Liver (tissue), 9 donors: Measurements from ENCODE around the gene NAA35. TPM values are rescaled to one million over a fixed set of nuclear protein-coding genes. Genes with fewer than 3 reads are reported as not detected.

Experiments used
- DNase-seq: peaks from one replicate; pipeline ENCODE4 v3.0.0-alpha.2; 2017; ENCODE audit warnings: low spot score
- H3K27ac ChIP-seq, 2 donors: one replicate each; pipeline ENCODE4 v1.7.0; 2013; ENCODE audit warnings: inconsistent platforms in 2 of 2, low read length in 2 of 2, control low read depth in 1 of 2, low read depth in 1 of 2, mild to moderate bottlenecking in 1 of 2
- H3K27me3 ChIP-seq, 4 donors: one replicate each; pipeline versions ENCODE4 v1.6.1 to v1.7.0; 2013; ENCODE audit warnings: low read length in 3 of 4, inconsistent platforms in 1 of 4, mild to moderate bottlenecking in 1 of 4, moderate library complexity in 1 of 4; ENCODE audit not compliant: control insufficient read depth in 4 of 4, insufficient read depth in 4 of 4
- H3K36me3 ChIP-seq, 4 donors: one replicate each; pipeline versions ENCODE4 v1.6.1 to v1.7.0; 2013; ENCODE audit warnings: low read length in 3 of 4, mild to moderate bottlenecking in 3 of 4, low read depth in 1 of 4, moderate library complexity in 1 of 4; ENCODE audit not compliant: control insufficient read depth in 4 of 4, insufficient read depth in 3 of 4
- H3K4me1 ChIP-seq, 4 donors: one replicate each; pipeline versions ENCODE4 v1.6.1 to v1.7.0; 2013; ENCODE audit warnings: low read length in 3 of 4, mild to moderate bottlenecking in 3 of 4, moderate library complexity in 1 of 4; ENCODE audit not compliant: control insufficient read depth in 4 of 4, insufficient read depth in 4 of 4
- H3K4me3 ChIP-seq, 3 donors: one replicate each; pipeline versions ENCODE4 v1.6.1 to v1.7.0; 2013; ENCODE audit warnings: low read length in 3 of 3, control low read depth in 1 of 3, low read depth in 1 of 3, mild to moderate bottlenecking in 1 of 3
- H3K9ac ChIP-seq, 2 donors: one replicate each; pipeline ENCODE4 v1.7.0; 2013; ENCODE audit warnings: low read length in 2 of 2, mild to moderate bottlenecking in 2 of 2, moderate library complexity in 2 of 2, control low read depth in 1 of 2, low read depth in 1 of 2
- H3K9me3 ChIP-seq, 4 donors: one replicate each; pipeline versions ENCODE4 v1.6.1 to v1.7.0; 2013; ENCODE audit warnings: low read length in 3 of 4; ENCODE audit not compliant: control insufficient read depth in 4 of 4
- ATF3 ChIP-seq: IDR thresholded peaks from 2 replicates; pipeline ENCODE4 v1.6.1; 2016; ENCODE audit warnings: antibody characterized with exemption
- EGR1 ChIP-seq, 2 donors: IDR thresholded peaks; 2 replicates each; pipeline ENCODE4 v1.6.1; 2016 to 2018; ENCODE audit warnings: antibody characterized with exemption in 2 of 2, low read depth in 2 of 2
- FOXA1 ChIP-seq: IDR thresholded peaks from 2 replicates; pipeline ENCODE4 v1.6.1; 2016; ENCODE audit warnings: antibody characterized with exemption
- FOXA2 ChIP-seq: IDR thresholded peaks from 2 replicates; pipeline ENCODE4 v1.6.1; 2016; ENCODE audit warnings: antibody characterized with exemption
- GABPA ChIP-seq, 2 donors: IDR thresholded peaks in 1 of 2; conservative IDR thresholded peaks in 1 of 2; 2 replicates each; pipeline ENCODE4 v1.6.1; 2016; ENCODE audit warnings: antibody characterized with exemption in 2 of 2, mild to moderate bottlenecking in 1 of 2, moderate library complexity in 1 of 2
- HNF4A ChIP-seq, 2 donors: conservative IDR thresholded peaks; 2 replicates each; pipeline ENCODE4 v1.6.1; 2016; ENCODE audit warnings: antibody characterized with exemption in 2 of 2, mild to moderate bottlenecking in 2 of 2
- HNF4G ChIP-seq: IDR thresholded peaks from 2 replicates; pipeline ENCODE4 v1.6.1; 2016; ENCODE audit warnings: antibody characterized with exemption
- JUND ChIP-seq, 2 donors: IDR thresholded peaks; 2 replicates each; pipeline ENCODE4 v1.6.1; 2016; ENCODE audit warnings: antibody characterized with exemption in 2 of 2
- MAX ChIP-seq: IDR thresholded peaks from 2 replicates; pipeline ENCODE4 v1.6.1; 2016; ENCODE audit warnings: antibody characterized with exemption
- NR2F2 ChIP-seq: IDR thresholded peaks from 2 replicates; pipeline ENCODE4 v1.6.1; 2016; ENCODE audit warnings: antibody characterized with exemption
- RAD21 ChIP-seq, 2 donors: IDR thresholded peaks; 2 replicates each; pipeline ENCODE4 v1.6.1; 2016; ENCODE audit warnings: antibody characterized with exemption in 2 of 2, mild to moderate bottlenecking in 2 of 2
- REST ChIP-seq: IDR thresholded peaks from 2 replicates; pipeline ENCODE4 v1.6.1; 2016; ENCODE audit warnings: antibody characterized with exemption, mild to moderate bottlenecking
- RXRA ChIP-seq, 2 donors: IDR thresholded peaks; 2 replicates each; pipeline ENCODE4 v1.6.1; 2017 to 2018; ENCODE audit warnings: antibody characterized with exemption in 2 of 2, mild to moderate bottlenecking in 1 of 2
- SP1 ChIP-seq: IDR thresholded peaks from 2 replicates; pipeline ENCODE4 v1.6.1; 2018; ENCODE audit warnings: antibody characterized with exemption, mild to moderate bottlenecking
- TAF1 ChIP-seq: conservative IDR thresholded peaks from 2 replicates; pipeline ENCODE4 v1.6.1; 2016; ENCODE audit warnings: antibody characterized with exemption, mild to moderate bottlenecking
- ZBTB33 ChIP-seq: IDR thresholded peaks from 2 replicates; pipeline ENCODE4 v1.6.1; 2016; ENCODE audit warnings: antibody characterized with exemption
- WGBS: extraction: QIAGEN DNeasy Blood & Tissue Kit; methylation state at CpG from one replicate; pipeline ENCODE4 v1.1.7; 2013; 5-methylcytosine and 5-hydroxymethylcytosine counted together
- polyA plus RNA-seq, 2 donors: library from polyadenylated mRNA; stranded (reverse) in 1 of 2; unstranded in 1 of 2; fragments of 200-250 nt in 1 of 2; fragments of >200 nt in 1 of 2; fragmentation: Nextera tagmentation in 1 of 2; extraction: Ambion mirVana in 1 of 2; gene quantifications; one replicate each; pipeline versions ENCODE4 v1.2.1 to v1.2.3, GENCODE V29; 2013 to 2015
- total RNA-seq, 2 donors: library from RNA; depleted of rRNA; stranded (reverse); fragments of >200 nt; gene quantifications; one replicate each; pipeline ENCODE4 v1.2.3, GENCODE V29; 2014
- TF ChIP-seq, protein P1 (sequence below): fragments of 150-350 bp; IDR thresholded peaks from 2 replicates; pipeline ENCODE4 v1.5.1; 2017; ENCODE audit warnings: improper control_type of control experiment, low read depth, low read length; ENCODE audit not compliant: missing input control
- donor health status: healthy.
- donor health status: healthy.
- donor health status: healthy.
- donor health status: healthy.
- donor health status: healthy.

NAA35 gene
- total and polyA plus RNA-seq, 4 donors = 5.2 to 14.8 (median 9.2) TPM

GRCh38 chr9:85995097-85995496 lies 54.2 kb downstream of the NAA35 start:
- TF ChIP-seq HNF4G (no peak), REST (no peak), EGR1 (IDR thresholded peaks at IDR 0.05; ENCODE audit: low read depth in 2 of 2) (no peak), ZBTB33 (no peak), RXRA (IDR thresholded peaks at IDR 0.05) (no peak), RAD21 (IDR thresholded peaks at IDR 0.05) (no peak), TAF1 (no peak), MAX (no peak), ATF3 (no peak), NR2F2 (no peak), GABPA (IDR thresholded peaks at IDR 0.05 in 1 of 2, conservative IDR thresholded peaks at IDR 0.05 in 1 of 2) (no peak), JUND (IDR thresholded peaks at IDR 0.05) (no peak), FOXA1 (no peak), FOXA2 (no peak), SP1 (no peak), HNF4A (conservative IDR thresholded peaks at IDR 0.05) (no peak)
- TF ChIP-seq, protein P1, sequence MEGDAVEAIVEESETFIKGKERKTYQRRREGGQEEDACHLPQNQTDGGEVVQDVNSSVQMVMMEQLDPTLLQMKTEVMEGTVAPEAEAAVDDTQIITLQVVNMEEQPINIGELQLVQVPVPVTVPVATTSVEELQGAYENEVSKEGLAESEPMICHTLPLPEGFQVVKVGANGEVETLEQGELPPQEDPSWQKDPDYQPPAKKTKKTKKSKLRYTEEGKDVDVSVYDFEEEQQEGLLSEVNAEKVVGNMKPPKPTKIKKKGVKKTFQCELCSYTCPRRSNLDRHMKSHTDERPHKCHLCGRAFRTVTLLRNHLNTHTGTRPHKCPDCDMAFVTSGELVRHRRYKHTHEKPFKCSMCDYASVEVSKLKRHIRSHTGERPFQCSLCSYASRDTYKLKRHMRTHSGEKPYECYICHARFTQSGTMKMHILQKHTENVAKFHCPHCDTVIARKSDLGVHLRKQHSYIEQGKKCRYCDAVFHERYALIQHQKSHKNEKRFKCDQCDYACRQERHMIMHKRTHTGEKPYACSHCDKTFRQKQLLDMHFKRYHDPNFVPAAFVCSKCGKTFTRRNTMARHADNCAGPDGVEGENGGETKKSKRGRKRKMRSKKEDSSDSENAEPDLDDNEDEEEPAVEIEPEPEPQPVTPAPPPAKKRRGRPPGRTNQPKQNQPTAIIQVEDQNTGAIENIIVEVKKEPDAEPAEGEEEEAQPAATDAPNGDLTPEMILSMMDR = no peak
- no peaks in the 10 kb centered on the region for H3K9me3 ChIP-seq
- no peak overlapping the region for H3K4me3 ChIP-seq
- H3K4me1 ChIP-seq = no peaks in the 10 kb centered on the region
- H3K27me3 ChIP-seq = no peaks in the 10 kb centered on the region
- DNase-seq = no peak
- no peak overlapping the region for H3K27ac ChIP-seq
- H3K36me3 ChIP-seq = peaks cover 0 to 15% (median 7%) of the 10 kb centered on the region in 4 donors
- H3K9ac ChIP-seq = no peak overlapping the region

DNA sequence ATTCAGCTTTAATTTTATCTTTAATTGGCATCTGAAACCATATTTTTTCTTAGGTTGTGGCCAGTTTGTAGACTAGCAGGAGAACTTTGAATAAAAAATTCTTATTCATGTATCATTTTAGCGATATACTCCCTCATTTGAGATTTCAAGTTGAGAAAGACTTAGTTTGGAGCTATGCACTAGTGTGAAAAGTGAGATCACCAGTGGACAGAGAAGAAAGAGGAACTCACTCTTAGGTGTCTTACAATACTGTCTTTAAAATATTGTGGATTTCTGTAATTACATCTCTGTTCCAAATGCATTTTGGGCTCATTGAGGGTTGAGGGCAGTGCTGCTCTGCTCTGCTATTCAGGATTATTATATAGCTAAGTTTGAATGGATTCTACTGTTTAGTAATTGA lies 54.7 kb downstream of the NAA35 start:
- DNase-seq = no peak
- Histone ChIP-seq H3K27me3 (no peaks in the 10 kb centered on the region), H3K27ac (no peak overlapping the region), H3K36me3 (peaks cover 0 to 15% (median 7%) of the 10 kb centered on the region in 4 donors), H3K9ac (no peak overlapping the region), H3K4me1 (no peaks in the 10 kb centered on the region), H3K4me3 (no peak overlapping the region), H3K9me3 (no peaks in the 10 kb centered on the region)
- 100% methylated on average over 1 of the region's 1 CpG for WGBS
- no peak for TF ChIP-seq TAF1
